Karpas-422 (cell line): Measurements from ENCODE around the gene SIGLEC11. TPM values are rescaled to one million over a fixed set of nuclear protein-coding genes. Genes with fewer than 3 reads are reported as not detected.
A peak's percentile ranks its signal among the peaks of the same experiment; 100 is the strongest.
"Not testable (repeated sequence)": the region's sequence is repeated elsewhere in the genome, so short reads cannot be mapped to it uniquely, and the experiment has no call there.

Experiments used
- DNase-seq: peaks from one replicate; pipeline ENCODE4 v3.0.0-alpha.2; 2015
- H2AFZ ChIP-seq: fragments of 200-600 bp; sonication (generic); 2 replicates; pipeline ENCODE4 v1.6.1; 2014; ENCODE audit warnings: antibody characterized with exemption, low read length, mixed read lengths
- H3K27ac ChIP-seq: fragments of 200-600 bp; sonication (generic); 2 replicates; pipeline ENCODE4 v1.5.1; 2014; ENCODE audit warnings: mild to moderate bottlenecking, low read length, moderate library complexity
- H3K27me3 ChIP-seq: fragments of 200-600 bp; sonication (generic); 2 replicates; pipeline ENCODE4 v1.6.1; 2014; ENCODE audit warnings: low read length, mixed read lengths
- H3K36me3 ChIP-seq: fragments of 200-600 bp; sonication (generic); 2 replicates; pipeline ENCODE4 v1.6.1; 2014; ENCODE audit warnings: low read length, mixed read lengths; ENCODE audit not compliant: insufficient read depth
- H3K4me1 ChIP-seq: fragments of 200-600 bp; sonication (generic); 2 replicates; pipeline ENCODE4 v1.6.1; 2014; ENCODE audit warnings: mild to moderate bottlenecking, low read length, mixed read lengths
- H3K4me2 ChIP-seq: fragments of 200-600 bp; sonication (generic); 2 replicates; pipeline ENCODE4 v1.6.1; 2014; ENCODE audit warnings: low read length, low read depth, mild to moderate bottlenecking; ENCODE audit not compliant: poor library complexity, severe bottlenecking
- H3K4me3 ChIP-seq: fragments of 200-600 bp; sonication (generic); 2 replicates; pipeline ENCODE4 v1.5.1; 2014; ENCODE audit warnings: mild to moderate bottlenecking, antibody characterized with exemption, low read length, mixed read lengths
- H3K79me2 ChIP-seq: fragments of 200-600 bp; sonication (generic); 2 replicates; pipeline ENCODE4 v1.6.1; 2014; ENCODE audit warnings: mild to moderate bottlenecking, low read length, mixed read lengths
- H3K9ac ChIP-seq: fragments of 200-600 bp; sonication (generic); 2 replicates; pipeline ENCODE4 v1.6.0; 2014; ENCODE audit warnings: low read length
- H3K9me2 ChIP-seq: fragments of 200-600 bp; sonication (generic), shearing (Covaris generic); replicated peaks from 2 replicates; pipeline ENCODE4 v1.6.0; 2014; ENCODE audit warnings: mild to moderate bottlenecking, low read length, moderate library complexity; ENCODE audit not compliant: insufficient read depth
- H3K9me3 ChIP-seq: fragments of 300-700, 200-600 bp; sonication (generic); 2 replicates; pipeline ENCODE4 v1.6.1; 2014; ENCODE audit warnings: low read length, mixed read lengths
- H4K20me1 ChIP-seq: fragments of 200-600 bp; sonication (generic); 2 replicates; pipeline ENCODE4 v1.6.1; 2014; ENCODE audit warnings: mild to moderate bottlenecking, antibody characterized with exemption, low read length, low read depth; ENCODE audit not compliant: insufficient read depth
- total RNA-seq: library from RNA; depleted of rRNA; stranded (reverse); fragments of >200 nt; shearing (Covaris generic); gene quantifications from 2 replicates; pipeline ENCODE4 v1.2.3, GENCODE V29; 2014; ENCODE audit warnings: low replicate concordance

Gene SIGLEC11
- total RNA-seq, 1 experiment from 2014 or later = not detected

DNA sequence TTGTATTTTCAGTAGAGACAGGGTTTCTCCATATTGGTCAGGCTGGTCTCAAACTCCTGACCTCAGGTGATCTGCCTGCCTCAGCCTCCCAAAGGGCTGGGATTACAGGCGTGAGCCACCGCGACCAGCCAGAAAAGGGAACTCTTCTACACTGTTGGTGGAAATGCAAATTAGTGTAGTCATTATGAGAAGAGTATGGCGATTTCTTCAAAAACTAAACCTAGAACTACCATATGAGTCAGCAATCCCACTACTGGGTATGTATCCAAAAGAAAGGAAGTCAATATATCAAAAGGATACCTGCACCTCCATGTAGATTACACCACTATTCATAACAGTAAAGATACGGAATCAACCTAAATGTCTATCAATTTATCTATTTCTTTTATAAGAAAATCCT lies 16.4 kb downstream of the SIGLEC11 start:
- not testable (repeated sequence) for H4K20me1 ChIP-seq, H3K4me3 ChIP-seq, H3K9me2 ChIP-seq, H3K27me3 ChIP-seq, H3K36me3 ChIP-seq, H3K4me1 ChIP-seq, H3K4me2 ChIP-seq, H3K79me2 ChIP-seq, H3K9ac ChIP-seq, H3K27ac ChIP-seq, H2AFZ ChIP-seq, H3K9me3 ChIP-seq
- DNase-seq = peak; percentile 62

DNA sequence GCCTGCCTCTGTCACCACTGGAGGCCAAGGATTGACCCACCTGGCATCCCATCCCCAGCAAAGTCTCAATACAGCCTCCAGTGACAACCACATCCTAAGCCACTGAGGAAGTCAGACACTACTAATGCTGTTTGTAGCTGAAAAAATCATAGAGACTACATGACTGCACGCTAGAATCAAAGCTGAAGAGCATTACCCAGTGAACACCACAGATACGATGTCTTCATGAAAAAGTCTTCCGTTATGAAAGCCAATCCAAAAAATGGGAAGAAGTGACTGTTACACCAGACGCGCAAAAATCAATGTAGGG lies 20.5 kb downstream of the SIGLEC11 start:
- no peaks in the 10 kb centered on the region for H3K36me3 ChIP-seq
- no peak for DNase-seq
- no peaks in the 10 kb centered on the region for H3K79me2 ChIP-seq

DNA sequence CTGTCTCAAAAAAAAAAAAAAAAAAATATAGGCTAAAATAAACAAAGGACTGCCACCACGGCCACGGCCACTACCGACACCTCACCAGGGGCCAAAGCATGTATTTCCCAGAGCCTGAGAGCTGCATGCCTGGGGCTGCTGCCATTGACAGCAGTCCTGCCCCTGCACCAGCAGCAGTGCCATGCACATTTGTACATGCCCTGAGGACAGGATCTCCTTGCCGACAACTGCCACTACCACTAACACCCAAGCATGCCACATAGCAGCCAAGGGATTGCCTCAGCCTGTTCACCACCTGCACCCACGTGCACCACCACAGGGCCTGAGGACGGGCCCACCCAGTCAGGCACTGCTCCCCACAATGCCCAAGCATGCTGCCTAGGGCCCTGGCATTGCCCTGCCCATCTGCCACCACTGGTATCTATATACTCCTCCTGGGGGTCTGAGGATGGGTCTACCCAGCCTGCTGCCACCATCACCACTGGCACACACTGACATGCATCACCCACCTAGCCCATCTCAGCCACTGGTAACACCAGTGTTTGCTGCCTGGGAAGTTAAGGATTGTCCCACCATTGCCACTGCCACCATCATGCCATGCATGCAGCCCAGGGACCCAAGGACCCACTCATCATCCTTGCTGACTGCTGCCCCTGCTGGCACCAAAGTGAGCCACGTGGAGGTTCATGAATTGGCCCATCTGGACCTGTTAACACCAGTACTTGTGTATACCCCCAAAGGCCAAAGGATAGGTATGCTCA lies 21.1 kb downstream of the SIGLEC11 start:
- 0 out of 2 replicates have a peak, but pooled peaks cover 4% of the 10 kb centered on the region for H4K20me1 ChIP-seq
- no peak overlapping the region for H3K4me3 ChIP-seq
- DNase-seq = peak; percentile 75
- H3K9me3 ChIP-seq = no peaks in the 10 kb centered on the region
- H3K27me3 ChIP-seq = no peaks in the 10 kb centered on the region
- H3K9me2 ChIP-seq = no peaks in the 10 kb centered on the region
- H3K79me2 ChIP-seq = no peaks in the 10 kb centered on the region
- no peak overlapping the region for H3K27ac ChIP-seq
- H3K4me2 ChIP-seq = no peak overlapping the region
- no peak overlapping the region for H3K9ac ChIP-seq
- H2AFZ ChIP-seq = no peak overlapping the region
- peaks cover 9% of the 10 kb centered on the region for H3K4me1 ChIP-seq
- no peaks in the 10 kb centered on the region for H3K36me3 ChIP-seq

More for the DNA sequence above, 20.5 kb downstream of the SIGLEC11 start:
- no peak overlapping the region for H2AFZ ChIP-seq
- H3K4me1 ChIP-seq = peaks cover 9% of the 10 kb centered on the region
- no peak overlapping the region for H3K4me2 ChIP-seq
- H4K20me1 ChIP-seq = 0 out of 2 replicates have a peak, but pooled peaks cover 4% of the 10 kb centered on the region
- H3K9ac ChIP-seq = no peak overlapping the region
- H3K9me2 ChIP-seq = no peaks in the 10 kb centered on the region
- no peaks in the 10 kb centered on the region for H3K27me3 ChIP-seq
- no peaks in the 10 kb centered on the region for H3K9me3 ChIP-seq
- H3K4me3 ChIP-seq = no peak overlapping the region
- no peak overlapping the region for H3K27ac ChIP-seq

DNA sequence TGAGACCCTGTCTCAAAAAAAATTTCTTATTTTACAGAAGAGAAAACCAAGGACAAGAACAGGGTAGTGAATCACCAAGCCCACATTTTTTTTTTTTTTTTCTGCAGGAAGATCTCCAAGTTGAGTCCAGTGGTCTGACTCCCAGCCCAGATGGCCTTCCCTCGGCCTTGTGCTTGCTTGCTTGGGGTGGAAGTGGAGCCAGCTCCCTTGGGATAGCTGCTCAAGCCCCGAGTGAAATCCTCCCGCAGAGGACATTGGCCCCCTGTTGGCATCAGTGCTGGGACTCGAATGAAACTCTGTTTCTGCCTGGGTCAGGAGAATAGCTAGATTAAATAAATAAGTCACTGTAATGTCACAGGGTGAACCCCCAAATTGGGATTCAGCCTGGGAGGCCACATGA lies 22.3 kb downstream of the SIGLEC11 start:
- Histone ChIP-seq H3K9ac (no peak overlapping the region), H3K27ac (no peak overlapping the region), H3K36me3 (no peaks in the 10 kb centered on the region), H3K27me3 (no peaks in the 10 kb centered on the region), H2AFZ (no peak overlapping the region), H4K20me1 (peaks cover 6% of the 10 kb centered on the region; the same call in 1 of the 2 replicates), H3K4me3 (no peak overlapping the region), H3K4me1 (no peaks in the 10 kb centered on the region), H3K4me2 (no peak overlapping the region), H3K9me2 (no peaks in the 10 kb centered on the region), H3K79me2 (no peaks in the 10 kb centered on the region), H3K9me3 (no peaks in the 10 kb centered on the region)
- no peak for DNase-seq

DNA sequence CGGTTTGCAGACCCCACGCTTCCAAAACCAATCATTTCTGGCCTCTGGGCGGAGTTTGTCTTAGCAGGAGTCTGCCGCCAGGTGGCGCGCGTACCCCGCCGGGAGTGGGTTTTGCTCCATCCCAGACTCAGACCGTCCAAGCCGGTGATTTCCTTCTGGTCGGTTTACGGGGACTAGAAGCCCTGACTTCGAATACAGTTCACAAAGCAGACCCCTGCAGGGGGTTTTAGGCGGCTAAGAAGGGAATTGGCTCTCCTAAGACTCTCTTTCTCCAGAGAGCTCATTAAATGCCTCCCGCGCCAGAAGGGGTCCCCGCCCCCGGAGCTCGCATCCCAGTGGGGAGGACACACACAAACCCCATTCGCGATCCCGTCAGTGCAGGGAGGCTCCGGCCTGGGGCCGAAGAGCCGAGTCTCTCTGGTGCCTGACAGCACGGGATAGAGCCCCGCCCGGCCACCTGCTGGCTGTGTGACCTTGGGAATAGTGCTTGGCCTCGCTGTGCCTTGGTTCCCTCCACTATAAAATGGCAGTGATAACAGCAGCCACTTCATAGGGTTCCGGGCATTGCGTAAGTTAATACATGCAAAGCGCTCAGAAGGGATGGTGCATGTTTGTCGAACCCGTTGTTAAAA lies 23.1 kb downstream of the SIGLEC11 start:
- peaks cover 4% of the 10 kb centered on the region for H3K36me3 ChIP-seq
- no peaks in the 10 kb centered on the region for H3K9me3 ChIP-seq
- no peak overlapping the region for H3K4me2 ChIP-seq
- no peaks in the 10 kb centered on the region for H3K79me2 ChIP-seq
- DNase-seq = peak; percentile 93
- H4K20me1 ChIP-seq = peaks cover 14% of the 10 kb centered on the region; the same call in 1 of the 2 replicates
- H3K27ac ChIP-seq = no peak overlapping the region
- H3K27me3 ChIP-seq = no peaks in the 10 kb centered on the region
- H3K4me3 ChIP-seq = no peak overlapping the region
- H3K9me2 ChIP-seq = no peaks in the 10 kb centered on the region
- H3K9ac ChIP-seq = no peak overlapping the region
- no peaks in the 10 kb centered on the region for H3K4me1 ChIP-seq
- no peak overlapping the region for H2AFZ ChIP-seq

DNA sequence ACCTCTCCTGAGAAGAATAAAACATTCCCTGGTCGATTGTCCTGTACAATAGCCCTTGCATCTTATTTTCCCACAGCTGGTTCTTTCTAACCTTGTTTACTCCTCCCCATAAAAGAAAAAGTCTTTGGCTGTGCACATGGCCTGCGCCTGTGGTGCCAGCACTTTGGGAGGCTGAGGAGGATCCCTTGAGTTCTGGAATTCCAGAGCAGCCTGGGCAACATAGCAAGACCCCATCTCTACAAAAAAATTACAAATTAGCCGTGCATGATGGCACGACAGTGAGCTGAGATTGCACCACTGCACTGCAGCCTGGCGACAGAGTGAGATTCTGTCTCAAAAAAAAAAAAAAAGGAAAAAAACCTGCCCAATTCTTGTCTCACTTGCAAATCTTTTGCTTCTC lies 24.4 kb downstream of the SIGLEC11 start:
- H3K9ac ChIP-seq = no peak overlapping the region
- peaks cover 14% of the 10 kb centered on the region for H3K36me3 ChIP-seq
- no peak overlapping the region for H2AFZ ChIP-seq
- peaks cover 25% of the 10 kb centered on the region for H4K20me1 ChIP-seq
- H3K27me3 ChIP-seq = no peaks in the 10 kb centered on the region
- H3K4me3 ChIP-seq = no peak overlapping the region
- no peaks in the 10 kb centered on the region for H3K79me2 ChIP-seq
- H3K9me2 ChIP-seq = no peaks in the 10 kb centered on the region
- H3K4me2 ChIP-seq = no peak overlapping the region
- peak; percentile 54 for DNase-seq
- H3K27ac ChIP-seq = no peak overlapping the region
- no peaks in the 10 kb centered on the region for H3K4me1 ChIP-seq
- H3K9me3 ChIP-seq = no peaks in the 10 kb centered on the region

DNA sequence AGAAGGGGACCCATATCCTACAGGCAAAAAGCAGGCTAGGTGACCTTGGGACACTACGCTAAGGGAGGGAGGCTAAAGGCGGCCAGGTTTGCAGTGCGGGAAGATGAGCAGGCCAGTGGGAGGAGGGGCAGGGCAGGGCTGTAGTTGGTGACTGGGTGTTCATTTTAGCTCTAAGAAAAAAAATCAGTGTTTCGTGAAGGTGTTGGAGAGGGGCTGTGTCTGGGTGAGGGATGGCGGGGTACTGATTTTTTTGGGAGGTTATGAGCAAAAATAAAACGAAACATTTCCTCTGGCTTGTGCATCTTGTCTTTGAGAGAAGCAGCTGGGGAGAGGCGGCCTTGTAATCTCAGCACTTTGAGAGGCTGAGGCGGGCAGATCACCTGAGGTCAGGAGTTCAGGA lies 27.3 kb downstream of the SIGLEC11 start:
- H3K27ac ChIP-seq = no peak overlapping the region
- H3K4me1 ChIP-seq = peaks cover 18% of the 10 kb centered on the region
- no peak for DNase-seq
- no peaks in the 10 kb centered on the region for H3K9me2 ChIP-seq
- H3K27me3 ChIP-seq = no peaks in the 10 kb centered on the region
- H2AFZ ChIP-seq = no peak overlapping the region
- peaks cover 40% of the 10 kb centered on the region for H4K20me1 ChIP-seq
- H3K4me3 ChIP-seq = no peak overlapping the region
- H3K9ac ChIP-seq = no peak overlapping the region
- H3K36me3 ChIP-seq = peaks cover 37% of the 10 kb centered on the region
- H3K4me2 ChIP-seq = no peak overlapping the region
- H3K9me3 ChIP-seq = no peaks in the 10 kb centered on the region
- H3K79me2 ChIP-seq = peaks cover 25% of the 10 kb centered on the region

DNA sequence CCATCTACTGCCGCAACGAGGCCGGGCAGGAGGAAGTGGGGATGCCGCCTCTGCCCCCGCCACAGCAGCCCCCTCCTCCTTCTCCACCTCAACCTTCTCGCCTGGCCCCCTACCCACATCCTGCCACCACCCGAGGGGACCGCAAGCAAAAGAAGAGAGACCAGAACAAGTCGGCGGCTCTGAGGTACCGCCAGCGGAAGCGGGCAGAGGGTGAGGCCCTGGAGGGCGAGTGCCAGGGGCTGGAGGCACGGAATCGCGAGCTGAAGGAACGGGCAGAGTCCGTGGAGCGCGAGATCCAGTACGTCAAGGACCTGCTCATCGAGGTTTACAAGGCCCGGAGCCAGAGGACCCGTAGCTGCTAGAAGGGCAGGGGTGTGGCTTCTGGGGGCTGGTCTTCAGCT lies 28.2 kb downstream of the SIGLEC11 start:
- Histone ChIP-seq H3K4me1 (peaks cover 27% of the 10 kb centered on the region), H4K20me1 (peaks cover 37% of the 10 kb centered on the region), H3K79me2 (peaks cover 35% of the 10 kb centered on the region), H3K9me3 (no peaks in the 10 kb centered on the region), H3K9ac (no peak overlapping the region), H3K27ac (no peak overlapping the region), H3K36me3 (peaks cover 39% of the 10 kb centered on the region), H3K4me3 (no peak overlapping the region), H3K9me2 (no peaks in the 10 kb centered on the region), H3K4me2 (no peak overlapping the region), H2AFZ (no peak overlapping the region), H3K27me3 (no peaks in the 10 kb centered on the region)
- no peak for DNase-seq
